HUES6 (cell line): ENCODE measurements around the gene PGLYRP1.

Experiments
- H3K27ac ChIP-seq: 2 replicates; pipeline ENCODE4 v1.7.0; 2013; ENCODE audit warnings: low read depth, mild to moderate bottlenecking, low read length, inconsistent platforms
- H3K27me3 ChIP-seq: 2 replicates; pipeline ENCODE4 v1.6.1; 2013; ENCODE audit warnings: low read length; ENCODE audit not compliant: control insufficient read depth, insufficient read depth
- H3K36me3 ChIP-seq: 2 replicates; pipeline ENCODE4 v1.6.1; 2013; ENCODE audit warnings: low read length; ENCODE audit not compliant: control insufficient read depth, insufficient read depth
- H3K4me1 ChIP-seq: 2 replicates; pipeline ENCODE4 v1.6.1; 2013; ENCODE audit warnings: low read length; ENCODE audit not compliant: control insufficient read depth, insufficient read depth
- H3K4me3 ChIP-seq: 2 replicates; pipeline ENCODE4 v1.5.1; 2013; ENCODE audit warnings: low read depth, low read length
- H3K9ac ChIP-seq: one replicate; pipeline ENCODE4 v1.6.1; 2013; ENCODE audit warnings: mild to moderate bottlenecking, low read length
- H3K9me3 ChIP-seq: 2 replicates; pipeline ENCODE4 v1.6.1; 2013; ENCODE audit warnings: low read depth, low read length; ENCODE audit not compliant: control insufficient read depth, insufficient read depth

Gene PGLYRP1

GRCh38 chr19:46052896-46053295 lies 30.0 kb upstream of the PGLYRP1 start:
- H3K27ac ChIP-seq = no peak overlapping the region
- no peak overlapping the region for H3K4me3 ChIP-seq
- peaks cover 4% of the 10 kb centered on the region; the same call in 1 of the 2 replicates for H3K27me3 ChIP-seq
- H3K4me1 ChIP-seq = no peaks in the 10 kb centered on the region
- 0 out of 2 replicates have a peak, but pooled peaks cover under 1% of the 10 kb centered on the region for H3K9me3 ChIP-seq
- no peak overlapping the region for H3K9ac ChIP-seq
- no peaks in the 10 kb centered on the region for H3K36me3 ChIP-seq

GRCh38 chr19:46049597-46049996 lies 26.7 kb upstream of the PGLYRP1 start:
- no peak overlapping the region for H3K9ac ChIP-seq
- peaks cover 3% of the 10 kb centered on the region; the same call in 1 of the 2 replicates for H3K27me3 ChIP-seq
- H3K27ac ChIP-seq = no peak overlapping the region
- H3K9me3 ChIP-seq = no peaks in the 10 kb centered on the region
- no peaks in the 10 kb centered on the region for H3K4me1 ChIP-seq
- no peak overlapping the region for H3K4me3 ChIP-seq
- no peaks in the 10 kb centered on the region for H3K36me3 ChIP-seq

GRCh38 chr19:46043519-46043918 lies 20.7 kb upstream of the PGLYRP1 start:
- H3K9ac ChIP-seq = no peak overlapping the region
- H3K27ac ChIP-seq = no peak overlapping the region
- H3K36me3 ChIP-seq = no peaks in the 10 kb centered on the region
- H3K4me3 ChIP-seq = no peak overlapping the region
- peaks cover 12% of the 10 kb centered on the region for H3K9me3 ChIP-seq
- H3K4me1 ChIP-seq = no peaks in the 10 kb centered on the region
- peaks cover 6% of the 10 kb centered on the region for H3K27me3 ChIP-seq

GRCh38 chr19:46042252-46042883 lies 19.5 kb upstream of the PGLYRP1 start:
- Histone ChIP-seq H3K27ac (no peak overlapping the region), H3K4me1 (no peaks in the 10 kb centered on the region), H3K9me3 (peaks cover 13% of the 10 kb centered on the region), H3K36me3 (no peaks in the 10 kb centered on the region), H3K4me3 (no peak overlapping the region), H3K9ac (no peak overlapping the region), H3K27me3 (peaks cover 6% of the 10 kb centered on the region)

GRCh38 chr19:46040952-46041500 lies 18.2 kb upstream of the PGLYRP1 start, which contains the start of gene IGFL4:
IGFL4 (minus strand) TSS chr19:46041002; CDS start chr19:46040962, 40 bp downstream.
- Histone ChIP-seq H3K9me3 (peaks cover 15% of the 10 kb centered on the region), H3K36me3 (no peaks in the 10 kb centered on the region), H3K27ac (no peak within 1 kb of the TSS), H3K9ac (no peak within 1 kb of the TSS), H3K4me1 (no peaks in the 10 kb centered on the region), H3K27me3 (peaks cover 4% of the 10 kb centered on the region), H3K4me3 (no peak within 1 kb of the TSS)

GRCh38 chr19:46040125-46040524 lies 17.3 kb upstream of the PGLYRP1 start:
- H3K9me3 ChIP-seq = peaks cover 15% of the 10 kb centered on the region
- no peak overlapping the region for H3K27ac ChIP-seq
- no peaks in the 10 kb centered on the region for H3K36me3 ChIP-seq
- no peak overlapping the region for H3K9ac ChIP-seq
- H3K27me3 ChIP-seq = peaks cover 4% of the 10 kb centered on the region
- H3K4me3 ChIP-seq = no peak overlapping the region
- H3K4me1 ChIP-seq = no peaks in the 10 kb centered on the region

GRCh38 chr19:46036744-46037128 lies 13.9 kb upstream of the PGLYRP1 start:
- Histone ChIP-seq H3K4me1 (no peaks in the 10 kb centered on the region), H3K4me3 (no peak overlapping the region)

GRCh38 chr19:46035986-46036743 lies 13.3 kb upstream of the PGLYRP1 start:
- H3K27me3 ChIP-seq = peaks cover 4% of the 10 kb centered on the region
- no peaks in the 10 kb centered on the region for H3K36me3 ChIP-seq
- no peak overlapping the region for H3K27ac ChIP-seq
- no peak overlapping the region for H3K4me3 ChIP-seq
- H3K9me3 ChIP-seq = peaks cover 3% of the 10 kb centered on the region; the same call in 1 of the 2 replicates
- H3K4me1 ChIP-seq = no peaks in the 10 kb centered on the region
- no peak overlapping the region for H3K9ac ChIP-seq

More at GRCh38 chr19:46036744-46037128, 13.9 kb upstream of the PGLYRP1 start:
- no peak overlapping the region for H3K9ac ChIP-seq
- H3K27me3 ChIP-seq = peaks cover 4% of the 10 kb centered on the region
- H3K9me3 ChIP-seq = peaks cover 3% of the 10 kb centered on the region; the same call in 1 of the 2 replicates
- H3K27ac ChIP-seq = no peak overlapping the region
- no peaks in the 10 kb centered on the region for H3K36me3 ChIP-seq

- H3K4me1 ChIP-seq = no peaks in the 10 kb centered on the region
- no peak overlapping the region for H3K4me3 ChIP-seq
- peaks cover 4% of the 10 kb centered on the region; the same call in 1 of the 2 replicates for H3K27me3 ChIP-seq
- H3K27ac ChIP-seq = no peak overlapping the region
- no peak overlapping the region for H3K9ac ChIP-seq
- H3K36me3 ChIP-seq = no peaks in the 10 kb centered on the region
- H3K9me3 ChIP-seq = peaks cover 3% of the 10 kb centered on the region; the same call in 1 of the 2 replicates
Observed at GRCh38 chr19:46035546-46035945, 12.7 kb upstream of the PGLYRP1 start.

GRCh38 chr19:46033401-46033800 lies 10.5 kb upstream of the PGLYRP1 start:
- Histone ChIP-seq H3K36me3 (peaks cover 2% of the 10 kb centered on the region; the same call in 1 of the 2 replicates), H3K9ac (no peak overlapping the region), H3K27ac (no peak overlapping the region), H3K4me3 (no peak overlapping the region), H3K4me1 (no peaks in the 10 kb centered on the region), H3K9me3 (peaks cover 3% of the 10 kb centered on the region; the same call in 1 of the 2 replicates), H3K27me3 (no peaks in the 10 kb centered on the region)

GRCh38 chr19:46032597-46033025 lies 9.8 kb upstream of the PGLYRP1 start:
- Histone ChIP-seq H3K27me3 (no peaks in the 10 kb centered on the region), H3K9me3 (peaks cover 3% of the 10 kb centered on the region; the same call in 1 of the 2 replicates), H3K4me1 (no peaks in the 10 kb centered on the region), H3K36me3 (peaks cover 2% of the 10 kb centered on the region; the same call in 1 of the 2 replicates), H3K9ac (no peak overlapping the region), H3K4me3 (no peak overlapping the region), H3K27ac (no peak overlapping the region)
